Mesodermal cell (in vitro differentiated cells): ENCODE data around the gene ADCY5.

Experiments used
- H3K27ac ChIP-seq: 2 replicates; pipeline ENCODE4 v1.7.0; 2013; ENCODE audit warnings: mild to moderate bottlenecking, low read depth, low read length, moderate library complexity; ENCODE audit not compliant: severe bottlenecking
- H3K36me3 ChIP-seq: 2 replicates; pipeline ENCODE4 v1.7.1; 2013; ENCODE audit warnings: mild to moderate bottlenecking, low read length, moderate library complexity; ENCODE audit not compliant: control insufficient read depth, insufficient read depth
- H3K4me1 ChIP-seq: one replicate; pipeline ENCODE4 v1.7.1; 2013; ENCODE audit warnings: mild to moderate bottlenecking, low read length; ENCODE audit not compliant: insufficient read depth, control insufficient read depth, poor library complexity, severe bottlenecking
- H3K4me3 ChIP-seq: 2 replicates; pipeline ENCODE4 v1.7.0; 2013; ENCODE audit warnings: low read length, control low read depth, mild to moderate bottlenecking; ENCODE audit not compliant: insufficient read depth, poor library complexity, severe bottlenecking; ENCODE audit errors: extremely low read depth
- H3K9me3 ChIP-seq: 2 replicates; pipeline ENCODE4 v1.7.1; 2013; ENCODE audit warnings: mild to moderate bottlenecking, low read length, moderate library complexity; ENCODE audit not compliant: control insufficient read depth
- WGBS, 2 experiments: methylation state at CpG; one replicate each; pipeline ENCODE4 v1.1.5; 2013; ENCODE audit warnings: missing lambda C conversion rate in 2 of 2; ENCODE audit not compliant: insufficient coverage in 2 of 2; 5-methylcytosine and 5-hydroxymethylcytosine counted together

ADCY5 gene

DNA sequence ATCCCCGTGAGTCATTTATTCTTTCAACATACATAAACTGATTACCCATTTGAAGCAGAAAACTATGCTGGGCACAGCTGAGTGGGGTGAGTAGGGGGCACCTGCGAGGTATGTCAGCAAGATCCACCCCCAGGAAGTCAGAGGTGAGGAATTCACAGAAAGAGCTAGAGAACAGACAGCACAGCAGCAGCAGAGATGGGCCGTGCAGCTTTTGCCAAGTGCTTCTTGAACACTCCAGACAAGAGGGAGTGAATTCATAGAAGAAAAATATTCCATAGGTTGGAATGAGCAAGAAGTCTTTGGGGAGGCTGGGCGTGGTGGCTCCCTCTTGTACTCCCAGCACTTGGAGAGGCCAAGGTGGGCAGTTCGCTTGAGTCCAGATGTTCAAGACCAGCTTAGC is 9.4 kb upstream of the ADCY5 start:
- no peaks in the 10 kb centered on the region for H3K9me3 ChIP-seq
- H3K36me3 ChIP-seq: no peaks in the 10 kb centered on the region
- 80 to 96% methylated on average over 3 of the region's 5 CpGs for WGBS, 2 experiments
- no peak overlapping the region for H3K27ac ChIP-seq
- H3K4me1 ChIP-seq: no peaks in the 10 kb centered on the region
- no peak overlapping the region for H3K4me3 ChIP-seq

DNA sequence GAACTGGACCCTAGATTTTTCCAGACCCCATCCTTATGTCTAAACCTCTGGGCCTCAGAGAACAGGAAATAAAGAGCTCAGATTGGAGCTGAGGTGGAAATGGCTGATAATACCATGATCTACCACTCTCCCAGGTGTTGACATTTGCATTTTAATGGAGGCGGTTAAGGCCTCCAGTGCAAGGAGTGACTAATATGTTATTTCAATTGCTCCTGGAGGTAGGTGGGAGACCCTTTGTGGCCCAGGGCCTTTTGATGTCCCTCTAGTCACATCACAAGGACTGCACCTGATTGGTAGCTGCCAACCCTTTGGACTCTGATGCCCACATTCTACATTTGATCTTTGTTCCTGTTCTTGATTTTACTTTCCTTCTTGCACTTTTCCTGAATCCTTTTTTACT is 9.0 kb upstream of the ADCY5 start:
- H3K9me3 ChIP-seq: no peaks in the 10 kb centered on the region
- no peaks in the 10 kb centered on the region for H3K36me3 ChIP-seq
- no peaks in the 10 kb centered on the region for H3K4me1 ChIP-seq
- no peak overlapping the region for H3K4me3 ChIP-seq
- no peak overlapping the region for H3K27ac ChIP-seq
- 83 to 100% methylated on average over 1 of the region's 1 CpG for WGBS, 2 experiments

GRCh38 chr3:123453675-123454074 is 4.8 kb upstream of the ADCY5 start:
- Histone ChIP-seq H3K4me1 (no peaks in the 10 kb centered on the region), H3K36me3 (no peaks in the 10 kb centered on the region), H3K9me3 (no peaks in the 10 kb centered on the region), H3K4me3 (no peak overlapping the region), H3K27ac (no peak overlapping the region)
- WGBS, 2 experiments: 90 to 93% methylated on average over 3 of the region's 3 CpGs

DNA sequence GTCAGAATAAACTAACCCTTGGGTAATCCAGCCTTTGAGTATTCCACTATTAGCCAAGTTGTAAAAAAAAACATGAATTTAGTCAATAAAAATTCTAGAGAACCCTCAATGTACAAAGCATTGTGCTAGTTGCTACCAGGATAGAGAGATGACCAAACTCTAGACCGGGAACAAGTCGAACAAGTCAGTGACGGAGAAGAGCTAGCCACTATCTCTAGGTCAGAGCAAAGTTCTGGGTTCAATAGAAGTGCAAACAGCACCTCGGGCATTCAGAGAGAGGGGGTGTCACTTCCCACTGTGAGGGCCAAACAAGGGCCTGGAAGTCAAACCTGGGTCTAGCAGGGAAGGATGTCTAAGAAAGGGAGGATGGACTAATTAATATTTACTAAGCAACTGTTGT is 2.3 kb upstream of the ADCY5 start:
- Histone ChIP-seq H3K36me3 (no peaks in the 10 kb centered on the region), H3K4me1 (no peaks in the 10 kb centered on the region), H3K9me3 (no peaks in the 10 kb centered on the region), H3K4me3 (no peak overlapping the region), H3K27ac (no peak overlapping the region)
- 75 to 87% methylated on average over 4 of the region's 4 CpGs for WGBS, 2 experiments

- WGBS, 2 experiments: 19 to 23% methylated on average over 23 to 25 of the region's 33 CpGs
- H3K9me3 ChIP-seq: no peaks in the 10 kb centered on the region
- no peak overlapping the region for H3K27ac ChIP-seq
- peak overlapping the region; percentile 51 for H3K4me3 ChIP-seq
- H3K4me1 ChIP-seq: no peaks in the 10 kb centered on the region
- H3K36me3 ChIP-seq: no peaks in the 10 kb centered on the region
Observed at GRCh38 chr3:123449997-123450604, 1.2 kb upstream of the ADCY5 start.

GRCh38 chr3:123449102-123449996 is 459 bp upstream of the ADCY5 start:
- 0% methylated on average over 82 to 90 of the region's 114 CpGs for WGBS, 2 experiments
- Histone ChIP-seq H3K27ac (no peak overlapping the region), H3K4me3 (peak overlapping the region; percentile 51), H3K9me3 (no peaks in the 10 kb centered on the region), H3K4me1 (no peaks in the 10 kb centered on the region), H3K36me3 (no peaks in the 10 kb centered on the region)

- H3K36me3 ChIP-seq: no peaks in the 10 kb centered on the region
- H3K4me1 ChIP-seq: no peaks in the 10 kb centered on the region
- whole genome bisulfite sequencing, 2 experiments: 19 to 21% methylated on average over 96 to 99 of the region's 110 CpGs
- no peak overlapping the region for H3K27ac ChIP-seq
- no peaks in the 10 kb centered on the region for H3K9me3 ChIP-seq
- H3K4me3 ChIP-seq: peak overlapping the region; percentile 51
Observed at GRCh38 chr3:123447749-123448517, 957 bp downstream of the ADCY5 start.

DNA sequence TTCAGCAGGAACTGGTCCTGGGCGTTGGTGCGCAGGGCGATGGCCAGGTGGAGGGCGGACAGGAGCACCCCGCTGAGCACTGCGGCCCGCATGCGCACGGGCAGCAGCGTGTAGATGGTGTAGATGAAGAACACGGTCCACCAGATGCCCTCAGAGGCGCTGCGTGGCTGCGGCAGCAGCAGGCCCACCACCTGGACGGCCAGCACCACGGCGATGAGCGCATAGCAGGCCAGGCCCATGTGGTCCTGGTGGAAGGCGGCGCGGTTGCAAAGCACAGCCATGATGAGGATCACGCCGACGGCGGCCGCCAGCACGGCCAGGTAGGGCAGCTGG is 1.5 kb downstream of the ADCY5 start:
- WGBS, 2 experiments: 96 to 97% methylated on average over 27 of the region's 27 CpGs
- H3K27ac ChIP-seq: no peak overlapping the region
- H3K4me3 ChIP-seq: no peak overlapping the region
- H3K36me3 ChIP-seq: no peaks in the 10 kb centered on the region
- H3K9me3 ChIP-seq: no peaks in the 10 kb centered on the region
- H3K4me1 ChIP-seq: no peaks in the 10 kb centered on the region

GRCh38 chr3:123446610-123447109 is 2.2 kb downstream of the ADCY5 start:
- H3K36me3 ChIP-seq: no peaks in the 10 kb centered on the region
- 96 to 100% methylated on average over 3 to 4 of the region's 6 CpGs for WGBS, 2 experiments
- H3K27ac ChIP-seq: no peak overlapping the region
- no peaks in the 10 kb centered on the region for H3K9me3 ChIP-seq
- no peaks in the 10 kb centered on the region for H3K4me1 ChIP-seq
- H3K4me3 ChIP-seq: no peak overlapping the region

GRCh38 chr3:123446210-123446609 is 2.7 kb downstream of the ADCY5 start:
- Histone ChIP-seq H3K4me3 (no peak overlapping the region), H3K4me1 (no peaks in the 10 kb centered on the region), H3K9me3 (no peaks in the 10 kb centered on the region), H3K27ac (no peak overlapping the region), H3K36me3 (no peaks in the 10 kb centered on the region)
- WGBS, 2 experiments: 76 to 100% methylated on average over 2 of the region's 2 CpGs
